HG03039 (cell line): ENCODE results near the gene FTO.

Experiments
- ATAC-seq: cut with Tn5 transposase; IDR thresholded peaks from one replicate; pipeline ENCODE4 v1.9.1; 2021; ENCODE audit warnings: mild to moderate bottlenecking, moderate library complexity; ENCODE audit not compliant: unreplicated experiment

FTO gene

DNA sequence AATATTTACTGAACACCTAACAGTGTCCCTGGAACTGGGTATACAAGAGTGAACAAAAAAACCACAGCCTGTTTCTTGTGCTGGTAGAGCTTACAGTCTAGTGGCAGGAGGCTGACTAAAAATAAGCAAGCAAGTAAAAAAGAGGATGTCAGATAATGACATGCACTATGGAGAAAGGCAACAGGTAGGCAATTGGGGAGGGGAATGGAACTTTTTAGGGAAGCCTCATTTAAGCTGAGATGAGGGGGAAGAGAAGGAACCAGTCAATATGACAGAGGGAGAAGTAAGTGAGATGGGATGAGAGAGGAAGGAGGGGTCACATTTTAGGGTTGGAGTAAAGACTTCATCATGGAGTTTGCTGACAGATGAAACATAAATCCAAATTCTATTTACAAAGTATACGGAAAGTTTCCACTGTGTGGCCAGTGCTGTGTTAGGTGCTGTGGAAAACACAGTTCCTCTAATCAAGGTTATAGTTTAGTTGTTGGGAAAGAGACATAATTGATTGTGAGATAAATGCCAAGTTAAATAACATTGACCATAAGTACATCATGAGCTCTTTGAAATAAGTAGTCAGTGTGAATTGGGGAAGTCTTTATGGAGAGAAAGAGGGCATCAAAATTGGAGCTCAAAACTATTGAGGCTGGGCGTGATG is 251.4 kb downstream of the FTO start:
- no peak for ATAC-seq

DNA sequence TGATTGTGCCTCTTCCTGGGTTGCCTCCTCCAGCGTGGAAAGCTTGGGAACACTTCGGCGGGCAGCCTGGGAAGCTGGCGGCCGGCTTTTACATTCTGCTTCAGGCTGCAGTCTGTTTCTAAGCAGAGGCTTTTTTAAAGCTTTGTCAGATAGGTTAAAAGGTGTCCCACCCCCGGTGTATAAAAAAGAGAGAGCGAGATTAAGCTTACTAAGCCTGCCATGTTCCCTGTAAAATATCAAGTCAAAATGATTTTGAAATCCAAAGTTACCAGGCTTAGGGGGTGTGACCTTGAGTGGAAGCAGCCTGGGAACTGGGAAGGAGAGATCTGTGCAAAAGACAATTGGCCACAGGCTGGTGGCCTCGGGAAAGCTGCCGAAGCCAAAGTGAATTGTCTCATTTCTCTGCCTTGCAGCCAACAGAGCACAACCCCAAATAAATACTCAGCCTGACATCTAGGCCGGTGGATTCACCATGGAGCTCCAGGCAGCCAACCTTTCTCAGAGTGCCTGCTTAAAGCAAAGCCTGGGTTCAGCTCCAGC is 254.5 kb downstream of the FTO start:
- ATAC-seq = no peak

DNA sequence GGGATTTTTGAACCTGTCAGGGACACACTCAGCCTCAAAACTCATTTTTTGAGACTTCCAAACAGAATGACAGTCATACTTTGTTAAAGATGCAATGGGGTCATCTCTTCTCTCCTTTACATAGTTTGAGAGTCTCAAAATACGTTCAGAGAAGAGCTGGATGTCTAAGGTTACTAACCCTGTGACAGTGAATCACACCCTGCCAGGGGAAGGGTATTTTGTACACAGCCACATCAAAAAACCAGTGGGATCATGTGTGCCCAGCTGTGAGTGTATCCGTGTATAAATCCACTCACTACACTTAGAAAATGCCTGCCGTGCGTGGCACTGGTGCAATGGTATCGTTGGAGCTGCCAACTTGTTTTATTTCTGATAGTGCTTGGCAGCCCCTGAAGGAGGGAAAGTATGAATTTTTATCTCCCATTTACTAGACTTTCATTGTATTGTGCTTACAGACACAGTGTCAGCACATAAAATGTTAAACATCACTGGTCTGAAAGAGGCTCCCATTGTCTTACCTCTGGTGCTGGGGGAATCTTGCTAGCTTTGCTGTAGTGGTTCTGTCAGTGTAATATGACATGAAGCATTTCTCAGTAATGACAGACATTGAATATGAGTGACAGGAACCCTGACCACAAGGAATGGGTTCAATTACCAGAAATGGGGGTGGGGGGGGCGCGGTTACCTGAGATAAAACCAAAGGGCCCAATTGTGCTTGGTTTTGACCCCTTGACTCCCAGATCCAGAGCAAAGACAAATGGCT is 256.3 kb downstream of the FTO start:
- no peak for ATAC-seq

DNA sequence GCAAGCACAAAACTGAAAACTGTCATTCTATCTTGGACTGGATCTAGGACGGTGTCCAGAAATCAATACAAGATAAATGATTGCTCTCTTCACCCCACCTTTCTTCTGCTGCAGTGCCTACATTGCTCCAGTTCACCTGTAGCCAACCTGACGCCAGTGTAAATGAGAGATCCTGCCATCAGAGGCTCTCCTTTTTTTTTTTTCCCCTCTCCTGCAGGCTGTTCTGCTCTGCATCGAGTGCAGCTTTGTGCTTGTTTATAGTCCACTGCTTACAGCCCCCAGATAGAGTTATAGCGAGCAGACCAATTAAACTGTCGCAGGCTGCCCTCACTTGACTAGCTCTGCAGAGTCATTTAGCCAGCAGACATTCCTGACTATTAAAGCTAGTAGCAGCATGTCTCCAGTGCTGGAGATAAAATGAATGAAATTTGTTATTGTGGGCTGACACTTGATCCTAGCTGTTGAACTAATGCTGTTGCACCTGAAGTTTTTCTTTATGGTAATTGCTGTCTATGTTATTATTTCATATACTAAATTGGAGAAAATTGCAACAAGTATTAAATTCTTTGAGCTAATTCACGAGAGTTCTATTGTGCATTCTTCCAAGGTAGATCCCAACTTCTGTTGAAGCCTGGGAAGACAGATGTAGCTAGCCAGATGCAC is 257.1 kb downstream of the FTO start:
- ATAC-seq = no peak

DNA sequence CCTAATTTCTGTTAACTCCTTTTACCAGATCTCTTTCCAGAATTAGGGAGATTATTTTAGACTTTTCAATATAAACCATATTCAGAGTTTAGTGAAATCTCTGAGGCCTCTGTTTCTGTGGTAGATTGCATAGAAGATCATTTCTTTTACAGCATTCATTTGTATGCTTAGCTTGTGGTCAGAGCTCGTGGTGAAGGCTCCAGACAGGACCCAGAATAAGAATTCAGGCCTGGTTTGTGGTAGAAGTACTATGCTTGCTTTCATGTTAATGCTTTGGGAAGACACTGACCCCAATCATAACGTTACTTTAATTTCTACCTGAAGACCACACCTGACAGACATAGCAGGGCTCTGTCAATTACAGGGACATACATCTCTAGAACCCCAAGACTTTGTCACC is 258.1 kb downstream of the FTO start:
- ATAC-seq = no peak

DNA sequence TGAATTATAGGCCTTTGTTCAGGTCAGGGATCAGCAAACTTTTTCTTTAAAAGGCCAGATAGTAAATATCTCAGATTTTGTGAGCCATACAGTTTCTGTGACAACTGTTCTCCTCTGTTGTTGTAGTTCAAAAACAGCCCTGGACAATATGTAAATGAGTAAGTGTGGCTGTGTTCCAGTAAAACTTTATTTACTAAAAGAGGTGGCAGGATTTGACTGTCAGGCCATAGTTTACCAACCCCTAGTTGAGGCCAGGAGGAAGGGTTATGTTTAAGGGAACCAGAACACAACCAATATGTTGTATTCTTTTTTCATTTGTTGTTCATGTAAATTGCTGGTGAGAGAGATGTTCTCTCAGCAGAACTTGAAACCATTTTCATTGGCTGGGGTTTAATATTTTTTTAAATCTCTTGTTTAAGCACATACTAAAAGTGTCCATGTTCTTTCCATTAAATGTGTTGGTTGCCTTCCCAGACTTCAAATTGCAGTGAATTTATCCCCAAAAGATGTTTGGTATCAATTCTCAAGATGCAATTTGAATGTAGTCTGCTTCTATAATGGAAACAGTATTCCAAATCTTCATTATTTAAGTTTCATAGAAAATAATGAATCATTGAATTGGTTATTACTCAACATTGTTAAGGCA is 260.3 kb downstream of the FTO start:
- ATAC-seq = no peak

DNA sequence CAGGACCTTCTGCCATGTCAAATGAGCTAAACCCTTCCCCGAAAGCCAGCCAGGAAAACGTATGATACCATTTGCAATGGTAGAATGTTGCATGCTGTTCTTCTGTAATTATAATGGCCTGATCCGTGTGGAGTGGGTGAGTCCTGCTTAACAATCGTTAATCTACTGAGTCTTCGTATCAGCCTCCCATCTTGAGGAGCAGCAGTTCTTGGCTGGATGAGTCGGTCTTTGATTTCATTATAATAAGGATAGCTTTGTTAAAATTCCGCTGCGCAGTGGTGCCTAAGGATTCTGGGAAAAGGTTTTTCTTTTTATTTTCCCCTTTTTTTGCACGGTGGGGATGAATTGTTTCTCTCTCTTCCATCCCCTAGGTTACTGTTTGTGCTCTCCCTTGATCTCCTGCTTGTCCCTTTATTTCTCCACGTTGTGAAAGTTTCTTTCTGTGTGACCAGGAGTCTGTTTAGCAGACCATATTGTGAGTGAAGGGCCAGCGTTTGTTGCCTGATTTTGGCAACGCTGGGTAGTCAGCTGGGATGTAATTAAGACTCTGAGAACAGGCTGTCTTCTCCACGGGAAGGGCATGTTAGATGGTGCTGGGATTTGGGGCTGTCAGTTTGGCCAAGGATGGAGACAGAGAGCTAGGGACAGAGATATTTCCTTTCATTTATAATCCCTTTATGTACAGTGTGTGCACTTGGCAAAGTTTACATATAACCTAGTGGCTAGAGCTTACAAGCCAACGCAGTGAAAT is 263.0 kb downstream of the FTO start:
- ATAC-seq = no peak

DNA sequence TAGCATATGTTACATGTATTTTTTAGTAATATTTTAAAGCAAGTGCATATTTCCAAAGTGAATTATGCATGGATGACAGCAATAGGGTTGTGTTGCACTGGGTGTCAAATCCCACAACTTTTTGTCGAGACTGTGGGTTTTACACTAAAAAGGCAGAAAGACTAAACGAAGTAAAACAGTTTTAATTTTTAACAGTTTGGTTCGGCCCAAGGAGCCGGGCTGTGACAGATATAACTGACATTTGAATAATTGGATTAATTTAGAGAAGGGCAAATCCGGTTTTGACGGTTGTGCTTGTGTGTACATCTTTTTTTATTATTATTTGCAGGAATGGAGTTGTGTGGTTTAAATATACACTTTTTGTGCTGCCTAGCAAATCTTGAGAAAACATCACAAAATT is 263.6 kb downstream of the FTO start:
- no peak for ATAC-seq

DNA sequence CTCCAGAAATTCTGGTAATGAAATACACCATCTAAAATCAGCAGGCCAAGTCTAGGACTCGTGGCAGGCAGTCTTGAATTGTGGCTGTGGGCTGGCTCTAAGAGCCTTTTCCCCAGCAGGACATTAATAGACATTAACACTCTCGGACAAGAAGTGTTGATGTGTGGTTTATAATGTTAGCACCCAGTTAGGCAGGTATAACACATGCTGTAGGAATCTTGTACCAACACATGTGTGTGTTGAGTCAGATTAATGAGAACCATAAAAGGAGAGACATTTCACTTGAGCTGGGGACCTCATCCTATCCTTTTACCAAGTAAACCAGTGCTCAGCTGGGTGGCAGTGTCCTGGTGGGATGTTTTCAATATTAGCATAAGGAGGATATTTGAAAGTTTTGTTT is 264.5 kb downstream of the FTO start:
- ATAC-seq = no peak

DNA sequence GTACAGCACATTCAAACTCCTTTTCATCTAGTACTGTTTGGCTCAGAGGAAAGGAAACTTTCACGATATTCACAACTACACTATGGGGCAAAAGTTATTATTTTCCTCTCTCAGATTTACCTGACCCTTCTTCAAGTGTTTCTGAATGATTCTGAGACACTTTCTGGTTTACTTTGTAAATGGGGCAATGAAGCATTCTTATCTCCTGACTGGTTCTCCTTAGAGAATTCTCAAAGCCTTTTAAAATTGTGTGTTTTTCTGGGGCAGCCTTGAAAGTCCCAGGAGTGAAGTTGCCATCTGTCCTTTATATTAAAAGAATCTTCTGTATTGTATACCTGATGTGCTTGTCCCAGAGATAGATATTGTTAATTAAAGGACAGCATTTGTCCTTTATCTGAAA is 264.9 kb downstream of the FTO start:
- ATAC-seq = no peak

DNA sequence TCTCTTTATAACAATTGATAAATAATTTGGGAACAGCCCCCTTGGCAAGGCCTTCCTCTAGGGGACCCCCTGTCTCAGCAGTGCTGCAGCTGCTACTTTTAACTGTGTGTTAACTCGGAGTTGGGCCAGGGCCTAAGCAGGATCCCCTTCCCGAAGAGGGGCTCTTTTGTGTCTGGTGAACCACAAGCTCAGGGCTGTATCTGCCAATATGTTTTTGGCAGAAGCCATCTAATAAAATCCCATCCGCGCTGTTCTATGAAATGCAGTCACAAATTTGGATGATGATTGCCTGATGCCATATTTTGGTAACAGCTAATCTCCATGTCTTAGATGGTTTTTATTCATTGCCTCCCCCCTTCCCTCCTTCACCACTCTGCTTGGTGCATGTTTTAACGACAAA is 267.7 kb downstream of the FTO start:
- ATAC-seq = no peak

DNA sequence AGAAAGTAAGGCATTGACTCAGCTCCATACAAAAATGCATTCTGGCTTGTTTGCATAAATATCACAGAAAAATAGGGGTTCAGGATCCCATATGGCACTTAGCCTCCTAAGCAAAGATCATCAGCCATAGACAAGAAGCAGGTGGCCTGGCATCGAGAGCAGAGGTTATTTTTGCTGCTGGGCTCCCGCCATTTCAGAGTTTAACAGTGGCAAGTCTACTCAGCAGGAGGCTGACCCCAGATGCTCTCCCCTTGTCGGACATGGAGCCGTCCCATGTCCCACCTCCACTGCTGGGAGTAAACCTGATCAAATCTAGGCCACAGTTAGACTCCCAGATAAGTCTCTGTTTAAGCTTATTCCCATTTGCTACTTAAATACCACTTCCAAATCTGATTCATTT is 269.1 kb downstream of the FTO start:
- no peak for ATAC-seq

DNA sequence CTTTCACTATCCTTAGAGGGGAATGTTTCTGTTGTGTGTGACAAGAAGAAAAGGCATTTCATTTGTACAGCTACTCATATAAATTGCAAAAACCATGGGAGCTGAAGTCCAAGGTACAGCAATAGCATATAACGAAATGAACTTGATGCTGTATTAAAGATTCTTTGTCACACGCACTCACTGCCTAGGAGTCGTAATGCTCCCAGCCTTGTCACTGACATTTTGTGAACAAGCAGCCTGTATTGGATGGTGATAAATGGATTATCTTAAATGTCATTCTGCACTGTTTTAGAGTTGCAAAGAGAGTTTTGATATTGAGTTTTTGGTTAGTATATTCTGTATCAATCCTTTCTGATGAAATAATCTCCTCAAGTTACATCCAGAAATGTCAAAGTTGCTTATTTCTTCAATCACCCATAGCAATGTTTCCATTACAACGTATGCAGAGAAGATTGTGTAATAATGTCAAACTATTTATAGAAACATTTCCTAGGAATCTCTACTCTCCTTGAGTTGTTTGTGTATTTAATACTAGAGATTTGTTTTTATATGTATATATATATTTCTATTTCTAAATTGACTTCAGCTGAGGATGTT is 270.6 kb downstream of the FTO start:
- ATAC-seq = no peak

DNA sequence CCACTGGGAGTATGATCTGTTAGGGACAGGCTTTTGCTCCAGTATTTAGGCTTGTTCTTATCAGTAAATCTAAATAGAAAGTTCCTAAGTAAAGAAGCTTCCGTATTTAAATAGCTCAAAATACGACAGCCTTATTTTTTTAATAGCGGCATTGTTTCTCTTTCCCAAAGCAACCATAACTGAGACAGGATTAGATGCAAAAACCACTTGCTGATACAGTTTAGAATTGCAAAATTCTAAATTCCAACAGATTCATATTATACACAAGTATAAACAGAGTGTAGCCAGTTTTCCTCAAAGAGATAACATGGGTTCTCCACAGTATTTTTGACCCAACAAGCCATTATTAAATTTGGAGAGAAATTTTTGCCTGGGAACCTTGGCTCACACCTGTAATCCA is 276.7 kb downstream of the FTO start:
- ATAC-seq = no peak

DNA sequence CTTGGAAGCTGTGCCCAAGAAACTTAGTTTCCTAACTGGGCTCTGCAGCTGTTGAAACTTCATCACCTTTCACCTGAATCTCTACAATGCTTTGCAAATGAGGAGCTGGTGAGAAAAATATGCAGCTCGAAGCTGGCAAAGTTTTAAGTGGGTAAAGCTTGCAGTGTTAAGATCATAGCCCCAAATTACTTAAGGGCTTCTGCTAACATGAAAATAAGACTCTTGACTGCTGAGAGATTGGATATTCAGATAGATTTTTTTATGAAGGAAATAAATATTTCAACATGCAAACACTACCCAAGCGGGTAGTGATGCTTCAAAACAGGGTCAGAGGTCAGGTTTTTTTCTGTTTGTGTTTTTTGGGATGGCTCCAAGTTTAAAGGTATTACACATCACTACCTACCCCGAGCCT is 278.7 kb downstream of the FTO start:
- no peak for ATAC-seq

DNA sequence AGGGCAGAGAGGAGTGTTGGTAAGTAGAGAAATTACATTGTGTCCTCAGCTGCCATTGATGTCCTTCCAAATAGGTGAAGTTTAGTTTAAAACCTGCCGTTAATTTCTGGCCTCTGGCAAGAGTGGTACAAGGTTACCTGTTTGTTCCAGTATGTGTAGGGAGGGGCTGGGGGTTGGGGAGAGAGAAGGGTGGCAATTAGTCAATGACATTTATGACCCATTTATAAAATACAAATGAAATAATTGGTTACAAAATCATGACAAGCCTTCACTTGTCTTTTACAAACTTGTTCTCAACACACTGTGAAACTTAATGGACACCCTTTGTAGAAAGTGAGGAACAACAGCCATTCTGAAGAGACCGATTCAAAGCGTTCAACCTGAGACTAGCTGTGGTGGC is 281.0 kb downstream of the FTO start:
- no peak for ATAC-seq

DNA sequence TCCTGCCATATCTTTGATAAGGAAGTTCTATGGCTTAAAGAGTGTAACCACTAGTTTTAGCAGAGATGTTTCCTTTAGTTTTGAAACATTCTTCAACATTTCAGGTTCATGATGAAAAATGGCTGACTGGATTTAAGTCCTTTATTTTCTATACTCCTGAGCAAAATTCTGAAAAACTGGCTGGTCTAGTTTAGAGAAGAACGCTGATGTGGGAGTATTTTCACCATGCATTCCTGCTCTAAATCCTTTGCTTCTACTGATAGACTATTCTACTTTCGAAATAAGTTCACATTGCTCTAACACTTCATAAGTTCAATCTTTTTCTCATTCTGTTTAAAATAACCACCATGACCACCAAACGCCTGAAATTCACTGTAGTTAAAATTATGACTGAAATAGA is 281.9 kb downstream of the FTO start:
- ATAC-seq = no peak

DNA sequence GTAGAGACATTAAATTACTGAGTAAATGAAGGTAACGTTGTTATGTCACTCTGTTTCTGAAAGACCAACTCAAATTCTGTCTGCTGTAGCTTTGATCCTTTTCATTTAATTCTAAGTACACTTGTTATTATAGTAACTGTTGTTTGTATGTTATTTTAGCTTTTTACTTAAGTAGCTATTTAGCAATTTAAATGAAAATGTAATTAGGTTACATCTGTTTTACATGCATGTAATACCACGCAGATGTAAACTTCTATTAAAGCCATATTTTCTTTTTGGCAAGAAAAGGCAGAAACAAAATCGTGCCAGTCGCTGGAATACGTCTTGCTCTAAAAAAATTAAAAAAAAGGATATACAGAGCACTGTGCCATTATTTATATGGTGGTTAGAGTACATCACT is 282.8 kb downstream of the FTO start:
- no peak for ATAC-seq

DNA sequence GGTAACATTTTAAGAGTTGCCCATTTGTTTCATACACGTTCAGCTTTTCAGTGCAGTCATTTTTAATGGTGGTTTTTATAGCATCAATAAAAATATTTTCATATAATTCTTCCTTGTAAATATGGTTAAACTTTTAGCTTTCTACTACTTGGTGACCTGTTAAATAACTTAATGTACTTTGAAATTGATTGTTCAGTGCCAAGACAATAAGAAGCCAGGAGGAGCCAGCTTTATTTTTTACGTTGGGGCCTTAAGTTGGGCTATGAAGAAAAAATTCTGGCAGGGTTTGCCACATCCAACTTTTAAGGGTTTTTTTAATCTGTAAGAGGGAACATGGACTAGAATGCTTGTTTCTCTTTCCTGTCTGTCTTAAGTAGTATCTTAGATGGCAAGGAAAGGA is 284.2 kb downstream of the FTO start:
- ATAC-seq = no peak

DNA sequence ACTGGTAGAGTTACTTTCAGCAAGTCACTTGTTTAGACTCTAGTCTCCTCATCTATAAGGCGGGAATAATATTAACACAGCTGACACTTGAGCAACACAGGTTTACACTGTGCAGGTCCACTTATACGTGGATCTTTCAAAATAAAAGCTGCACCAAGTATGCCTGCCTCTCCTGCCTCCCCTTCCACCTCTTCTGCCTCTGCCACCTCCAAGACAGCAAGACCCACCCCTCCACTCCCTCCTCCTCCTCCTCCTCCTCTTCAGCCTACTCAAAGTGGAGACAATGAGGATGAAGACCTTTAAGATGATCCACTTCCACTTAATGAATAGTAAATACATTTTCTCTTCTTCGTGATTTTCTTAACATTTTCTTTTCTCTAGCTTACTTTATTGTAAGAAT is 285.6 kb downstream of the FTO start:
- no peak for ATAC-seq
